K562 (cell line): ENCODE measurements around the gene HOXD9. TPM values are rescaled to one million over a fixed set of nuclear protein-coding genes. Genes with fewer than 3 reads are reported as not detected.

Experiments used
- ARID4B ChIP-seq: sonication (generic); formaldehyde crosslinking; IDR thresholded peaks from 2 replicates; pipeline ENCODE4 v1.8.0; 2022; ENCODE audit warnings: mild to moderate bottlenecking, missing genetic modification reagents
- ATF3 ChIP-seq, 2 experiments: fragments of 450-650 bp in 1 of 2; sonication (generic) in 1 of 2; formaldehyde crosslinking in 1 of 2; IDR thresholded peaks in 1 of 2; conservative IDR thresholded peaks in 1 of 2; 2 replicates each; pipeline versions ENCODE4 v1.6.1 to v1.8.1; 2016 to 2023; ENCODE audit warnings: mild to moderate bottlenecking in 2 of 2, moderate library complexity in 2 of 2, inconsistent platforms in 1 of 2, missing genetic modification reagents in 1 of 2
- BACH1 ChIP-seq: fragments of 200-800 bp; sonication (Bioruptor generic); IDR thresholded peaks from 2 replicates; pipeline ENCODE4 v1.6.1; 2016; ENCODE audit warnings: missing genetic modification characterization, missing compliant biosample characterization
- SNAPC5 ChIP-seq: fragments of 250-450 bp; sonication (Bioruptor Pico); IDR thresholded peaks from 2 replicates; pipeline ENCODE4 v1.8.0; 2021; ENCODE audit warnings: moderate library complexity, mild to moderate bottlenecking, inconsistent platforms
- TAF15 ChIP-seq: fragments of 200-400 bp; formaldehyde crosslinking; IDR thresholded peaks from 2 replicates; pipeline ENCODE4 v1.6.1; 2017; ENCODE audit warnings: mild to moderate bottlenecking, low read depth, low read length, moderate library complexity
- TAF9B ChIP-seq: fragments of 450-650 bp; IDR thresholded peaks from 2 replicates; pipeline ENCODE4 v1.6.1; 2018; ENCODE audit warnings: mild to moderate bottlenecking; ENCODE audit not compliant: partially characterized antibody
- TEAD4 ChIP-seq, 2 experiments: sonication (generic) in 1 of 2; formaldehyde crosslinking in 1 of 2; IDR thresholded peaks; 2 replicates each; pipeline versions ENCODE4 v1.6.1 to v1.8.0; 2012 to 2022; ENCODE audit warnings: borderline replicate concordance in 1 of 2, inconsistent platforms in 1 of 2, low read length in 1 of 2, mild to moderate bottlenecking in 1 of 2, missing genetic modification reagents in 1 of 2
- ZNF318 ChIP-seq, 2 experiments: fragments of 450-650 bp; IDR thresholded peaks; 2 replicates each; pipeline ENCODE4 v1.6.1; 2016; ENCODE audit warnings: mild to moderate bottlenecking in 2 of 2, borderline replicate concordance in 1 of 2, low read depth in 1 of 2, moderate library complexity in 1 of 2
- polyA plus RNA-seq, 8 experiments: library from polyadenylated mRNA; depleted of rRNA in 4 of 8; stranded (reverse) in 5 of 8; unstranded in 3 of 8; fragments of >200 nt; fragmentation: Nextera tagmentation in 2 of 8; fragmentation: Illumina TruSeq in 1 of 8; extraction: Ambion mirVana in 2 of 8; extraction: Trizol in 1 of 8; gene quantifications; 2 replicates each; pipeline versions ENCODE4 v1.2.1 to v1.2.3, GENCODE V29; 2011 to 2014; ENCODE audit warnings: inconsistent platforms in 1 of 8, missing spikeins in 1 of 8
- total RNA-seq, 7 experiments: library from RNA; depleted of rRNA in 6 of 7; stranded (reverse); fragments of >200 nt in 6 of 7; fragmentation: Illumina TruSeq in 2 of 7; extraction: Trizol in 2 of 7; gene quantifications; 2 replicates each; pipeline versions ENCODE4 v1.2.1 to v1.2.3, GENCODE V29; 2011 to 2021; ENCODE audit warnings: low replicate concordance in 1 of 7

The HOXD9 gene
- total and polyA plus RNA-seq, 9 of the 15 experiments (the other 6 are each of a cell fraction or from before 2014, with no cell fraction given) = not detected

GRCh38 chr2:176093145-176093897, 29.2 kb upstream of the HOXD9 start (continued):
- TF ChIP-seq TEAD4 (IDR thresholded peaks at IDR 0.05; ENCODE audit: low read length) = no peak
- TF ChIP-seq TEAD4 (CRISPR knock-in tag; IDR thresholded peaks at IDR 0.05; ENCODE audit: borderline replicate concordance) = no peak
- TF ChIP-seq SNAPC5 (CRISPR knock-in tag) = no peak
- TF ChIP-seq ATF3 (IDR thresholded peaks at IDR 0.05) = no peak
- TF ChIP-seq ATF3 (CRISPR knock-in tag; conservative IDR thresholded peaks at IDR 0.05) = no peak
- no peak for TF ChIP-seq TAF9B
- no peak for TF ChIP-seq TAF15
- no peak for TF ChIP-seq BACH1 (tag)
- TF ChIP-seq ARID4B (CRISPR knock-in tag) = no peak
- TF ChIP-seq ZNF318 (IDR thresholded peaks at IDR 0.05; ENCODE audit: borderline replicate concordance in 1 of 2, low read depth in 1 of 2) = no peak
